DMS 273 (cell line): ENCODE data around the gene CFTR.
"Not testable (repeated sequence)": the region's sequence is repeated elsewhere in the genome, so short reads cannot be mapped to it uniquely, and the experiment has no call there.

ENCODE experiments used
- DNase-seq: peaks from one replicate; lab custom pipeline; 2025; ENCODE audit not compliant: unreplicated experiment; lab: John Stamatoyannopoulos, UW

The CFTR gene

GRCh38 chr7:117495308-117495707 lies 15.5 kb downstream of the CFTR start:
- no peak for DNase-seq

- DNase-seq, result no peak
These were observed 22.5 kb downstream of the CFTR start for GRCh38 chr7:117502331-117502730.

- no peak for DNase-seq
These were observed 25.4 kb downstream of the CFTR start for GRCh38 chr7:117505238-117505637.

GRCh38 chr7:117508676-117509075 lies 28.9 kb downstream of the CFTR start:
- no peak for DNase-seq

GRCh38 chr7:117517194-117517593 lies 37.4 kb downstream of the CFTR start:
- DNase-seq, result not testable (repeated sequence)

- DNase-seq, result no peak
These were observed 50.6 kb downstream of the CFTR start for GRCh38 chr7:117530390-117530789.

GRCh38 chr7:117531595-117532244 lies 51.9 kb downstream of the CFTR start:
- DNase-seq, result no peak

- no peak for DNase-seq
These were observed 58.2 kb downstream of the CFTR start for GRCh38 chr7:117538053-117538452.

GRCh38 chr7:117544061-117544460 lies 64.2 kb downstream of the CFTR start:
- DNase-seq, result no peak

GRCh38 chr7:117548035-117548434 lies 68.2 kb downstream of the CFTR start:
- DNase-seq, result no peak

- no peak for DNase-seq
These were observed 70.8 kb downstream of the CFTR start for GRCh38 chr7:117550625-117551024.

GRCh38 chr7:117552660-117553059 lies 72.8 kb downstream of the CFTR start:
- DNase-seq, result no peak

GRCh38 chr7:117555260-117555659 lies 75.4 kb downstream of the CFTR start:
- DNase-seq, result no peak

- DNase-seq, result no peak
These were observed 79.6 kb downstream of the CFTR start for GRCh38 chr7:117559391-117559790.

GRCh38 chr7:117560030-117560429 lies 80.2 kb downstream of the CFTR start:
- no peak for DNase-seq

GRCh38 chr7:117562759-117563158 lies 82.9 kb downstream of the CFTR start:
- DNase-seq, result no peak

- no peak for DNase-seq
These were observed 84.3 kb downstream of the CFTR start for GRCh38 chr7:117564080-117564479.

- no peak for DNase-seq
These were observed 84.8 kb downstream of the CFTR start for GRCh38 chr7:117564627-117565026.

GRCh38 chr7:117565226-117565625 lies 85.4 kb downstream of the CFTR start:
- DNase-seq, result no peak

- DNase-seq, result no peak
These were observed 88.0 kb downstream of the CFTR start for GRCh38 chr7:117567781-117568180.

GRCh38 chr7:117572856-117573620 lies 93.2 kb downstream of the CFTR start:
- no peak for DNase-seq

GRCh38 chr7:117581424-117581823 lies 101.6 kb downstream of the CFTR start:
- DNase-seq, result no peak
